ENCODE results near the gene NECAP2.

- TF ChIP-seq CTCF (IDR thresholded peaks at IDR 0.05; ENCODE audit: poor library complexity) (no peak), EZH2 (IDR thresholded peaks at IDR 0.05; ENCODE audit: borderline replicate concordance) (no peak), EZH2phosphoT487 (IDR thresholded peaks at IDR 0.05; ENCODE audit: low read depth, severe bottlenecking, unreplicated experiment) (no peak)
Measured at GRCh38 chr1:16434007-16434406, 6.5 kb upstream of the NECAP2 start.

All from hepatocyte (in vitro differentiated cells).